Caco-2 (cell line): Measurements from ENCODE around the gene PNMA8B. TPM values are rescaled to one million over a fixed set of nuclear protein-coding genes. Genes with fewer than 3 reads are reported as not detected.

Source experiments
- BruUV-seq: library from RNA; stranded (reverse); fragments of 400-500 nt; replicated peaks from 2 replicates; lab custom pipeline; 2021; lab: Mats Ljungman, UMichigan
- CTCF ChIA-PET: fragments of 300-600 bp; sonication (Branson Sonifier 250); formaldehyde crosslinking; loops from one replicate; lab custom pipeline; 2022; ENCODE audit warnings: antibody characterized with exemption; lab: Charles Lee
- POLR2A ChIA-PET: fragments of 300-600 bp; sonication (Branson Sonifier 250); formaldehyde crosslinking; loops from one replicate; lab custom pipeline; 2022; ENCODE audit warnings: antibody characterized with exemption; lab: Charles Lee
- DNase-seq, 2 experiments: peaks; one replicate each; pipeline versions ENCODE4 v3.0.0 to v3.0.0-alpha.2; 2020 to 2022
- H3K27me3 ChIP-seq: replicated peaks from 2 replicates; pipeline ENCODE4 v1.6.0; 2011; ENCODE audit warnings: low read length; ENCODE audit not compliant: control insufficient read depth, insufficient read depth
- H3K36me3 ChIP-seq: 2 replicates; pipeline ENCODE4 v1.5.1; 2011; ENCODE audit warnings: low read length; ENCODE audit not compliant: control insufficient read depth, insufficient read depth
- H3K4me1 ChIP-seq: fragments of 250-450 bp; sonication (Bioruptor Pico); 2 replicates; pipeline ENCODE4 v1.5.1; 2020; ENCODE audit warnings: mild to moderate bottlenecking
- H3K4me3 ChIP-seq: 2 replicates; pipeline ENCODE4 v1.5.1; 2011; ENCODE audit warnings: low read depth, mild to moderate bottlenecking, control low read depth, low read length
- H3K9me3 ChIP-seq: fragments of 250-450 bp; sonication (Bioruptor Pico); 2 replicates; pipeline ENCODE4 v1.5.1; 2020; ENCODE audit warnings: mild to moderate bottlenecking, moderate library complexity
- H3K27ac Mint-ChIP-seq: one replicate; pipeline ENCODE4 v1.8.0; 2022; ENCODE audit warnings: mixed read lengths; ENCODE audit not compliant: unreplicated experiment
- H3K27me3 Mint-ChIP-seq: one replicate; pipeline ENCODE4 v1.8.0; 2022; ENCODE audit warnings: mixed read lengths; ENCODE audit not compliant: insufficient read depth, unreplicated experiment
- H3K36me3 Mint-ChIP-seq: one replicate; pipeline ENCODE4 v1.8.0; 2022; ENCODE audit warnings: mild to moderate bottlenecking, mixed read lengths; ENCODE audit not compliant: insufficient read depth, unreplicated experiment
- H3K4me1 Mint-ChIP-seq: one replicate; pipeline ENCODE4 v1.8.0; 2022; ENCODE audit warnings: low read depth, mixed read lengths; ENCODE audit not compliant: unreplicated experiment
- H3K4me3 Mint-ChIP-seq: one replicate; pipeline ENCODE4 v1.8.0; 2022; ENCODE audit warnings: mild to moderate bottlenecking, moderate library complexity, mixed read lengths; ENCODE audit not compliant: unreplicated experiment
- H3K9me3 Mint-ChIP-seq: one replicate; pipeline ENCODE4 v1.8.0; 2022; ENCODE audit warnings: mixed read lengths; ENCODE audit not compliant: unreplicated experiment
- intact Hi-C: fragments of 100-400 bp; cut with micrococcal nuclease; formaldehyde crosslinking; loops from one replicate; pipeline ENCODE4 v1.10.0; 2022; ENCODE audit not compliant: unreplicated experiment
- total RNA-seq: library from RNA; stranded (reverse); gene quantifications from 2 replicates; pipeline ENCODE4 v1.2.3, GENCODE V29; 2022
- TF ChIP-seq, protein P1 (sequence below), 2 experiments: fragments of 200-600 bp in 1 of 2; IDR thresholded peaks; 1 replicate in 1 of 2; 2 replicates in 1 of 2; pipeline versions ENCODE4 v1.5.1 to v1.8.0; 2011 to 2022; ENCODE audit warnings: antibody characterized with exemption in 1 of 2, control low read depth in 1 of 2, inconsistent platforms in 1 of 2, low read depth in 1 of 2, low read length in 1 of 2, mild to moderate bottlenecking in 1 of 2, moderate library complexity in 1 of 2; ENCODE audit not compliant: insufficient read depth in 1 of 2, severe bottlenecking in 1 of 2, unreplicated experiment in 1 of 2

PNMA8B gene
- total RNA-seq, 1 experiment from 2014 or later = 0.11 TPM

DNA sequence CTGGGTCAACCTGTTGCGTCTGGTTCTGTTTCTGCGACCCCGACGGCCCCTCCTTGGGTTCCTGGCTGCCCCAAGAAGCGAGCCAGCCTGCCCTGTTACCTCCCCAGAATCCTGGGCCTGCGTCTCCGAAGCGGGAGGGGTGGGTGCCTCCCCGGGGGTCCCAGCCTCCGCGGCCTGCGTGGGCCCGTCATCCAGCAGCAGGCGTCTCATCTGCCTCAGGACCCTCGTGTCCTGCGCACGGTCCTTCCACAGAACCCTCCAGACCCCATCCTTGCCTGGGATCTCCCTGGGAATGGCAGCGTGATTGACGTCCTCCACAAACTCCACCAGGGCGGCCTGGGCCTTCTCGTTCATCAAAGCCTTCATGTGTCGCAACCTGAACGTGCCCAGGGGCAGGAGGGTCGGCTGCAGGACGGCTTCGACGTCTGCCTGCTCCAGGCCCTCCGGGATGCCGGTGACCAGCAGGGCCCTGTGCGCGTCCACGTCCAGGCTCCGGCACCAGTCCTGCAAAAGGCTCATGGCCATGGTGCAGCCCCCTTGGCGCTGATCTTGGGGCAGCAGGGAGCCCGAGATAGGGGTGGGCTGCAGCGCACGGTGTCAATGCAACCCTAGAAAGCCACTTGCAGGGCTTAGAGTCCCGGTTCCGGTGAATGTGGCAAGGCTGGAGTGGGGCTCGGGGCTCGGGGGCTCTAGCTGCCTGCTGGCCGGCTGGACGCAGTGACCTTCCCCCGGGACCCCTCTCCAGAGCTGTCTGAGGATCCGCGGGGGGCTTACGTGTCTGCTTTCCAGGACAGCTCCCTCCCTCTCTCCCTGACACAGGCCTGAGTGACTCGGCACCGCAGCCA is 504 bp downstream of the PNMA8B start:
- DNase-seq = no peak
- BruUV-seq = no TSS peak
- intact Hi-C loops = no loop called here
- Histone ChIP-seq H3K27me3 (no peaks in the 10 kb centered on the region), H3K36me3 (no peaks in the 10 kb centered on the region), H3K4me1 (no peaks in the 10 kb centered on the region), H3K9me3 (no peaks in the 10 kb centered on the region), H3K4me3 (no peak overlapping the region)
- Mint-ChIP-seq H3K27me3 (no peaks in the 10 kb centered on the region), H3K36me3 (no peaks in the 10 kb centered on the region), H3K27ac (no peak overlapping the region), H3K4me1 (no peaks in the 10 kb centered on the region), H3K4me3 (no peak overlapping the region), H3K9me3 (no peaks in the 10 kb centered on the region)
- CTCF ChIA-PET = interaction anchor here (0.7 kb wide), 1 partner anchor 211 kb away, joined by 6 read pairs; no protein-coding TSS in a partner anchor
- TF ChIP-seq, protein P1, sequence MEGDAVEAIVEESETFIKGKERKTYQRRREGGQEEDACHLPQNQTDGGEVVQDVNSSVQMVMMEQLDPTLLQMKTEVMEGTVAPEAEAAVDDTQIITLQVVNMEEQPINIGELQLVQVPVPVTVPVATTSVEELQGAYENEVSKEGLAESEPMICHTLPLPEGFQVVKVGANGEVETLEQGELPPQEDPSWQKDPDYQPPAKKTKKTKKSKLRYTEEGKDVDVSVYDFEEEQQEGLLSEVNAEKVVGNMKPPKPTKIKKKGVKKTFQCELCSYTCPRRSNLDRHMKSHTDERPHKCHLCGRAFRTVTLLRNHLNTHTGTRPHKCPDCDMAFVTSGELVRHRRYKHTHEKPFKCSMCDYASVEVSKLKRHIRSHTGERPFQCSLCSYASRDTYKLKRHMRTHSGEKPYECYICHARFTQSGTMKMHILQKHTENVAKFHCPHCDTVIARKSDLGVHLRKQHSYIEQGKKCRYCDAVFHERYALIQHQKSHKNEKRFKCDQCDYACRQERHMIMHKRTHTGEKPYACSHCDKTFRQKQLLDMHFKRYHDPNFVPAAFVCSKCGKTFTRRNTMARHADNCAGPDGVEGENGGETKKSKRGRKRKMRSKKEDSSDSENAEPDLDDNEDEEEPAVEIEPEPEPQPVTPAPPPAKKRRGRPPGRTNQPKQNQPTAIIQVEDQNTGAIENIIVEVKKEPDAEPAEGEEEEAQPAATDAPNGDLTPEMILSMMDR (IDR thresholded peaks at IDR 0.05; ENCODE audit: insufficient read depth in 1 of 2, low read depth in 1 of 2, low read length in 1 of 2, severe bottlenecking in 1 of 2, unreplicated experiment in 1 of 2) = no peak
- POLR2A ChIA-PET = no interaction called here

DNA sequence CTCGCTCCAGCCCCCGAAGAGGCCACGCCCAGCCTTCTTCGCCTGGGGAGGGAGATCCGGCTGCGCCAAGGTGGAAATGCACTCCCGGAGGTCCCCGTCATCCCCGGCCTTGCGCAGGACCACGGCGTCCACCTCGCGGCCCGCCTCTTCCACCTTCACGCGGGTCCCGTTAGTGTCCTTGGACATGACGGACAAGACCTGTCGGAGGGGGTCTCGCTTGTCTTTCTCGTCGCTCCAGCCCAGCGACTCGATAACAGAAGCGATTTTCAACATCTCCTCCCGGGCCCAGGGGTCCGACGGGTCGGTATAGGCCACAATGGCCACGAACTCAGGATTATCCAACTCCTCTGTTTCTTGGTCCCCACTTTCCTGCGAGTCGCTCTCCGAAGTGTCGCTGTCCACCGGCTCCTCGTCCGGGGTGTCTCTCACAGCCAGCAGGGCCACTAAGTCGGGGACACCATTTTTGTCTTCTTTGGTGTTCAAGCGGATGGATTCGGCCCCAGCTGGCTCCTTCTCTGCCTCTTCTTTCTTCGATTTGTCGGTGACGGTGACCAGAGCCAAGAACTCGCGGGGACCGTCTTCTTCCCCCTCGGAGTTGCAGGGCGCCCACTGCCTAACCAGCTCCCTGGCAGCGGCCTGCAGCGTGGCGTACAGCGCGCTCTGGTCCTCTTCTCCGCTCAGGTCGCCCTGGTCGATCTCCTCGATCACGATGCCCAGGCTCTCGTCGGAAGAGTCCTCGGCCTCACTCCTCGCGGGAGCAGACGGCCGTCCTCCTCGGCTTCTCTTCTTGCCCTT is 1.3 kb downstream of the PNMA8B start:
- no peak overlapping the region for H3K4me3 Mint-ChIP-seq
- Histone ChIP-seq H3K36me3 (no peaks in the 10 kb centered on the region), H3K4me3 (no peak overlapping the region), H3K9me3 (no peaks in the 10 kb centered on the region), H3K4me1 (no peaks in the 10 kb centered on the region), H3K27me3 (no peaks in the 10 kb centered on the region)
- no peak for DNase-seq
- no peaks in the 10 kb centered on the region for H3K9me3 Mint-ChIP-seq
- H3K27ac Mint-ChIP-seq = no peak overlapping the region
- no peaks in the 10 kb centered on the region for H3K27me3 Mint-ChIP-seq
- no peaks in the 10 kb centered on the region for H3K36me3 Mint-ChIP-seq
- no peaks in the 10 kb centered on the region for H3K4me1 Mint-ChIP-seq
- POLR2A ChIA-PET = no interaction called here
- BruUV-seq = no TSS peak
- TF ChIP-seq, protein P1 (IDR thresholded peaks at IDR 0.05; ENCODE audit: insufficient read depth in 1 of 2, low read depth in 1 of 2, low read length in 1 of 2, severe bottlenecking in 1 of 2, unreplicated experiment in 1 of 2) = no peak
- intact Hi-C loops = no loop called here
- CTCF ChIA-PET = no interaction called here

DNA sequence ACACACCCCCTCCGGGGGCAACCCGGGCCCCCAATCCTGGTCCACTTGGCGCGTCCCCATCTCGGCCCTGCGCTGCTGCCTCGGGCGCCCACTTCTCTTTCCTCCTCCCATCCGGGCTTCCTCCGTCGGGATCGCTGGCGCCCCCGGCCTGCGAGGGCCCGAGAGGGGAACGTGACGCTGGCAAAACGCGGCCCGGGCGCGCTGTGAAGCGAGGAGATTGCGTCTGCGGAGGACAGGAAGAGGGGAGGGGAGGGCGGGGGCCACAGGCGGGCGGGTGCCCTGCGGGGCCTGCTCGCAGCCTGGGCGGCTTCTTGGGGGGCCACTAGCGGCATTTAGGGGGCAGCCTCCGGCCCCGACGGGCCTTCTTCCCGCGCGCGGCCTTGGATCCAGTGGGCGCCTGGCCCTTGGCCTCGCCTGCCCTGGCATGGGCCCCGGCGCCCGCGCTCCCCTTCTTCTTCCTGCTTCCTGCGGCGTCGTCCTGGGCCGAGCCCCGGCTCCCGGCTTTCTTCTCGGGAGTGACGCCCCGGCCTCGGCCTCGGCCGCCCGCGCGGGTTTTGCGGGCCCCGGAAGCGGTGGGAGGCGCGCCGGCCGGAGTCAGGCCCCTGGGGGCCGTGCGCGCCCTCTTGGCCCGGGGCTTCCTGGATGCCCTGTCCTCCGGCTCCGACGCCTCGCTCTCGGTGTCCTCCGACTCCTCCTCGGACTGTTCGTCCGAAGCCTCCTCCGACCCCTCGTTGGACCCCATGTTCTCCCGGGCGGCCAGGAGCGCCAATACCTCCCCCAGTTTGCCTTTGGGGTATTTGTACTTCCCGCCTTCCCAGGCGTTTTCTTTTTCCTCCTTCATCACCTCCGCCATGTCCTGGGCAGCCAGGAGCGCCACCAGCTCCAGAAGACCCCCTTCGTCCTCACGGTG is 2.2 kb downstream of the PNMA8B start:
- no TSS peak for BruUV-seq
- Mint-ChIP-seq H3K4me1 (no peaks in the 10 kb centered on the region), H3K36me3 (no peaks in the 10 kb centered on the region), H3K9me3 (no peaks in the 10 kb centered on the region), H3K27ac (no peak overlapping the region), H3K4me3 (no peak overlapping the region), H3K27me3 (no peaks in the 10 kb centered on the region)
- CTCF ChIA-PET = no interaction called here
- Histone ChIP-seq H3K4me1 (no peaks in the 10 kb centered on the region), H3K36me3 (no peaks in the 10 kb centered on the region), H3K27me3 (no peaks in the 10 kb centered on the region), H3K4me3 (no peak overlapping the region), H3K9me3 (no peaks in the 10 kb centered on the region)
- POLR2A ChIA-PET = no interaction called here
- TF ChIP-seq, protein P1 (IDR thresholded peaks at IDR 0.05; ENCODE audit: insufficient read depth in 1 of 2, low read depth in 1 of 2, low read length in 1 of 2, severe bottlenecking in 1 of 2, unreplicated experiment in 1 of 2) = no peak
- intact Hi-C loops = no loop called here
- DNase-seq = no peak
